Adrenal gland (tissue), 5 donors: ENCODE results near the gene CBFA2T3.

Experiments
- POLR2A ChIP-seq, 2 donors: fragments of 450-650 bp; IDR thresholded peaks; one replicate each; pipeline ENCODE4 v1.6.1; 2017; ENCODE audit warnings: antibody characterized with exemption in 2 of 2, mild to moderate bottlenecking in 2 of 2, moderate library complexity in 1 of 2
- TF ChIP-seq, protein P1 (sequence below), 6 experiments: fragments of 450-650 bp in 4 of 6; fragments of 200-600 bp in 2 of 6; sonication (generic) in 1 of 6; IDR thresholded peaks; 1 replicate in 5 of 6; 2 replicates in 1 of 6; pipeline versions ENCODE4 v1.5.1 to v1.8.0; 2016 to 2021; ENCODE audit warnings: antibody characterized with exemption in 6 of 6, mild to moderate bottlenecking in 2 of 6, moderate library complexity in 1 of 6
- donor health status: DM: no; HTN: no; CAD: no.

GRCh38 chr16:88883117-88883895 is 93.7 kb downstream of the CBFA2T3 start:
- TF ChIP-seq, protein P1, sequence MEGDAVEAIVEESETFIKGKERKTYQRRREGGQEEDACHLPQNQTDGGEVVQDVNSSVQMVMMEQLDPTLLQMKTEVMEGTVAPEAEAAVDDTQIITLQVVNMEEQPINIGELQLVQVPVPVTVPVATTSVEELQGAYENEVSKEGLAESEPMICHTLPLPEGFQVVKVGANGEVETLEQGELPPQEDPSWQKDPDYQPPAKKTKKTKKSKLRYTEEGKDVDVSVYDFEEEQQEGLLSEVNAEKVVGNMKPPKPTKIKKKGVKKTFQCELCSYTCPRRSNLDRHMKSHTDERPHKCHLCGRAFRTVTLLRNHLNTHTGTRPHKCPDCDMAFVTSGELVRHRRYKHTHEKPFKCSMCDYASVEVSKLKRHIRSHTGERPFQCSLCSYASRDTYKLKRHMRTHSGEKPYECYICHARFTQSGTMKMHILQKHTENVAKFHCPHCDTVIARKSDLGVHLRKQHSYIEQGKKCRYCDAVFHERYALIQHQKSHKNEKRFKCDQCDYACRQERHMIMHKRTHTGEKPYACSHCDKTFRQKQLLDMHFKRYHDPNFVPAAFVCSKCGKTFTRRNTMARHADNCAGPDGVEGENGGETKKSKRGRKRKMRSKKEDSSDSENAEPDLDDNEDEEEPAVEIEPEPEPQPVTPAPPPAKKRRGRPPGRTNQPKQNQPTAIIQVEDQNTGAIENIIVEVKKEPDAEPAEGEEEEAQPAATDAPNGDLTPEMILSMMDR (IDR thresholded peaks at IDR 0.05), result no peak
- no peak for TF ChIP-seq POLR2A (IDR thresholded peaks at IDR 0.05)
